DOHH2 (cell line): Measurements from ENCODE around the gene NDUFS7.

ENCODE experiments used
- H3F3A ChIP-seq: fragments of 200-600 bp; sonication (generic), shearing (Covaris generic); 2 replicates; pipeline ENCODE4 v1.6.0; 2016; ENCODE audit warnings: antibody characterized with exemption, mild to moderate bottlenecking; ENCODE audit not compliant: control insufficient read depth, insufficient read depth
- H3K27ac ChIP-seq: fragments of 200-600 bp; sonication (generic); 2 replicates; pipeline ENCODE4 v1.5.1; 2014; ENCODE audit warnings: low read depth, mild to moderate bottlenecking, low read length, moderate library complexity
- H3K27me3 ChIP-seq: fragments of 200-600 bp; sonication (generic); 2 replicates; pipeline ENCODE4 v1.6.1; 2014; ENCODE audit warnings: mild to moderate bottlenecking, low read length, mixed read lengths; ENCODE audit not compliant: control insufficient read depth
- H3K36me3 ChIP-seq: fragments of 200-600 bp; sonication (generic); 2 replicates; pipeline ENCODE4 v1.6.1; 2014; ENCODE audit warnings: mild to moderate bottlenecking, low read length, moderate library complexity, mixed read lengths; ENCODE audit not compliant: control insufficient read depth
- H3K4me1 ChIP-seq: fragments of 200-600 bp; sonication (generic); 2 replicates; pipeline ENCODE4 v1.6.1; 2014; ENCODE audit warnings: mild to moderate bottlenecking, low read length, mixed read lengths; ENCODE audit not compliant: control insufficient read depth
- H3K4me2 ChIP-seq: fragments of 200-600 bp; sonication (generic); 2 replicates; pipeline ENCODE4 v1.6.0; 2014; ENCODE audit warnings: mild to moderate bottlenecking, low read length, moderate library complexity
- H3K4me3 ChIP-seq: fragments of 200-600 bp; sonication (generic); 2 replicates; pipeline ENCODE4 v1.5.1; 2014; ENCODE audit warnings: mild to moderate bottlenecking, low read length, mixed read lengths
- H3K79me2 ChIP-seq: fragments of 200-600 bp; sonication (generic); 2 replicates; pipeline ENCODE4 v1.6.1; 2014; ENCODE audit warnings: mild to moderate bottlenecking, low read length, mixed read lengths; ENCODE audit not compliant: control insufficient read depth
- H3K9me2 ChIP-seq: fragments of 200-600 bp; sonication (generic); replicated peaks from 2 replicates; pipeline ENCODE4 v1.6.1; 2014; ENCODE audit warnings: mild to moderate bottlenecking, low read length, mixed read lengths; ENCODE audit not compliant: control insufficient read depth
- H3K9me3 ChIP-seq: fragments of 200-600 bp; sonication (generic); 2 replicates; pipeline ENCODE4 v1.6.1; 2014; ENCODE audit warnings: antibody characterized with exemption, low read length, mixed read lengths; ENCODE audit not compliant: control insufficient read depth, insufficient read depth
- H4K20me1 ChIP-seq: fragments of 200-600 bp; sonication (generic); 2 replicates; pipeline ENCODE4 v1.6.0; 2014; ENCODE audit warnings: low read depth, mild to moderate bottlenecking, antibody characterized with exemption, low read length, moderate library complexity; ENCODE audit not compliant: control insufficient read depth, insufficient read depth
- CTCF ChIP-seq: fragments of 200-600 bp; sonication (generic); IDR thresholded peaks from one replicate; pipeline ENCODE4 v1.5.1; 2014; ENCODE audit warnings: antibody characterized with exemption, mild to moderate bottlenecking, low read depth, low read length; ENCODE audit not compliant: poor library complexity, severe bottlenecking
- EZH2phosphoT487 ChIP-seq: fragments of 200-600 bp; sonication (generic); IDR thresholded peaks from 2 replicates; pipeline ENCODE4 v1.6.1; 2017; ENCODE audit warnings: borderline replicate concordance, mild to moderate bottlenecking, antibody characterized with exemption, low read length, moderate library complexity, mixed read lengths

The NDUFS7 gene

GRCh38 chr19:1374250-1374577 lies 9.5 kb upstream of the NDUFS7 start:
- no peak overlapping the region for H3K4me2 ChIP-seq
- H3F3A ChIP-seq, result no peaks in the 10 kb centered on the region
- H3K36me3 ChIP-seq, result peaks cover 39% of the 10 kb centered on the region

GRCh38 chr19:1376415-1376805 lies 7.3 kb upstream of the NDUFS7 start:
- Histone ChIP-seq H4K20me1 (no peaks in the 10 kb centered on the region), H3K4me3 (no peak overlapping the region), H3F3A (no peaks in the 10 kb centered on the region), H3K9me3 (no peaks in the 10 kb centered on the region), H3K9me2 (no peaks in the 10 kb centered on the region), H3K79me2 (no peaks in the 10 kb centered on the region), H3K36me3 (peaks cover 25% of the 10 kb centered on the region), H3K27ac (no peak overlapping the region), H3K27me3 (no peaks in the 10 kb centered on the region), H3K4me1 (no peaks in the 10 kb centered on the region), H3K4me2 (no peak overlapping the region)
- no peak for TF ChIP-seq CTCF
- no peak for TF ChIP-seq EZH2phosphoT487

More at GRCh38 chr19:1374250-1374577, 9.5 kb upstream of the NDUFS7 start:
- Histone ChIP-seq H3K27me3 (no peaks in the 10 kb centered on the region), H3K79me2 (no peaks in the 10 kb centered on the region), H3K9me3 (no peaks in the 10 kb centered on the region), H3K4me3 (no peak overlapping the region), H4K20me1 (no peaks in the 10 kb centered on the region), H3K4me1 (no peaks in the 10 kb centered on the region), H3K9me2 (no peaks in the 10 kb centered on the region), H3K27ac (no peak overlapping the region)
- TF ChIP-seq EZH2phosphoT487 (no peak), CTCF (no peak)

GRCh38 chr19:1377176-1377964 lies 6.3 kb upstream of the NDUFS7 start:
- Histone ChIP-seq H3K9me3 (no peaks in the 10 kb centered on the region), H3K27ac (no peak overlapping the region), H3K4me1 (no peaks in the 10 kb centered on the region), H3K4me2 (no peak overlapping the region), H3K27me3 (no peaks in the 10 kb centered on the region), H3K9me2 (no peaks in the 10 kb centered on the region), H3K79me2 (no peaks in the 10 kb centered on the region), H3K36me3 (peaks cover 21% of the 10 kb centered on the region), H4K20me1 (no peaks in the 10 kb centered on the region), H3K4me3 (no peak overlapping the region), H3F3A (no peaks in the 10 kb centered on the region)
- no peak for TF ChIP-seq EZH2phosphoT487
- no peak for TF ChIP-seq CTCF
